GM18909 (cell line): ENCODE measurements around the gene NDUFC2.
"Not testable (repeated sequence)": the region's sequence is repeated elsewhere in the genome, so short reads cannot be mapped to it uniquely, and the experiment has no call there.

Experiments
- ATAC-seq: cut with Tn5 transposase; IDR thresholded peaks from one replicate; pipeline ENCODE4 v1.9.1; 2021; ENCODE audit warnings: mild to moderate bottlenecking; ENCODE audit not compliant: unreplicated experiment, poor library complexity

NDUFC2 gene

DNA sequence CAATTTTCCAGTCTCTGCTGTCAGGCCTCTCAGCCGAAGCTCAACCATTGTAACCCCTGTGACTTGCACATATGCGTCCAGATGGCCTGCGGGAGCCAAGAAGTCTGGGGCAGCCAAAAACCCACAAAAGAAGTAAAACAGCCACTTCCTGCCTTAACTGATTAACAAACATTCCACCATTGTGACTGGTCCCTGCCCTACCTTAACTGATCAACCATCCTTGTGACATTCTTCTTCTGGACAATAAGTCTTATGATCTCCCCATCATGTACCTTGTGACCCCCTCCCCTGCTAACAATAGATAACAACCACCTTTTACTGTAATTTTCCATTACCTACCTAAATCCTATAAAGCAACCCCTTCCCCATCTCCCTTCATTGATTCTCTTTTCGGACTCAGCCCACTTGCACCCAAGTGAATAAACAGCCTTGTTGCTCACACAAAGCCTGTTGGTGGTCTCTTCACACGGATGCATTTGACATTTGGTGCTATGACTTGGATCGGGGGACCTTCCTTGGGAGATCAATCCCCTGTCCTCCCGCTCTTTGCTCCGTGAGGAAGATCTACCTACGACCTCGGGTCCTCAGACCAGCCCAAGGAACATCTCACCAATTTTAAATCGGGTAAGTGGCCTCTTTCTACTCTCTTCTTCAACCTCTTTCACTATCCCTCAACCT is 1.3 kb upstream of the NDUFC2 start:
- ATAC-seq = no peak

DNA sequence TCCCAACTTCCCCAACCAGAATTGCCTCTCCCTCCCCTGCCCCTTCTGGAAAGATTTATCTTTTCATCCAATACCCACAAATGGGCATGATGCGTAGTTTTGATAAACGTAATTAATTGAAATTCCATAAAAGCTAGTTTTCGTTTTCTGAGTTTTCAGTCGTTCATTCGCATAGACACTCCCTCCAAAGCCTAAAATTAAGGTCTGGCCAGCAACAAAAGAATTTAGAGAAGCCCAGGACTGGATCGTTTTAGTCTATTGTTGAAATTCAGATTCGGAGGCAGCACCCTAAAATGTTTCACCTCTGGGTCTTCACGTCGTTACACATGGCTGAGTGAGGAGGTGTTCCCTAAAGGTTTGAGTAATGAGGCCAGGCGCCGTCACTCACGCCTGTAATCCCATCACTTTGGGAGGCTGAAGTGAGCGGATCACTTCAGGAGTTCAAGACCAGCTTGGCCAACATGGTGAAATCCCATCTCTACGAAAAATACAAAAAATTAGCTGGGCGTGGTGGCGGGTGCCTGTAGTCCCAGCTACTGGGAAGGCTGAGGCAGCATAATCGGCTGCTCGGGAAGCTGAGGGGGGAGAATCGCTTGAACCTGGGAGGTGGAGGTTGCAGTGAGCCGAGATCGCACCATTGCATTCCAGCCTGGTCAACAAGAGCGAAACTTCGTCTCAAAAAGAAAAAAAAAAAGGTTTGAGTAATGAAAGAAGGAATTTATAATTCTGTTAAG is 589 bp upstream of the NDUFC2 start:
- ATAC-seq = no peak

GRCh38 chr11:78078218-78079167 is 1.2 kb downstream of the NDUFC2 start:
- no peak for ATAC-seq

DNA sequence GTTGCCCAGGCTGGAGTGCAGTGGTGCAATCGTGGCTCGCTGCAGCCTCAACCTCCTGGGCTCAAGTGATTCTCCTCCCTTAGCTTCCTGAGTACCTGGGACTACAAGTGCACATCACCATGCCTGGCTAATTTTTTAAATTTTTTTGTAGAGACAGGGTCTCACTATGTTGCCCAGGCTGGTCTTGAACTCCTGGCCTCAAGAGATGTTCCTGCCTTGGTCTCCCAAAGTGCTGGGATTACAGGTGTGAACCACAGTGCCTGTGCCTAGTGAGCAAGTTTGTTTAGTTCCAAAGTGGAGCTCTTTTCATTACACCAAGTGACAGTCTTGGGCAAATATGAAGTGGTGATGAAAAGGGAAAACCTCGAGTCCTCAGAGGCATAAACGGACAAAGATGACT is 2.1 kb downstream of the NDUFC2 start:
- not testable (repeated sequence) for ATAC-seq

DNA sequence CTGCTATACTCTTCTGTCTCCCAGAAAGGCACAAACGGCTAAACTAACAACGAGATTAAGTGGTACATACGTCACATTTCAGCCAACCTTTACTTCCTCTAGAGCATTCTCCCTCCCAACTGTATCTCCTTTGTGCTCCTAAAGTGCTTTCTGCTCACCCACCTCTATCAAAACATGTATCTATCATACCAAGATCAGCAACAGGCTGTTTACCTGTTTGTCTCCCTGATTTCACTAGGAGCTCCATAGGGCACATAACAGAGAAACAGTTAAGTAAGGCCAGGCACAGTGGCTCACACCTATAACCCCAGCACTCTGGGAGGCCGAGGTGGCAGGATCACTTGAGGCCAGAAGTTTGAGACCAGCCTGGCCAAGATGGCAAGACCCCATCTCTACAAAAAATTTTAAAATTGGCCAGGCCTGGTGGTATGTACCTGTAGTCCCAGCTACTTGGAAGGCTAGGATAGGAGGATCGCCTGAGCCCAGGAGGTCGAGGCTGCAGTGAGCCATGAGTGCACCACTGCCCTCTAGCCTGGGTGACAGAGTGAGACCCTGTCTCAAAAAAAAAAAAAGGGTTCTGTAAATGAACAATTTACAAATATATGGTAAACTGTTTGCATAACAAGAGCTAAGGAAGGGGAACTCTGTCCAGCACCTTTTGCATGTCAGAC is 2.8 kb downstream of the NDUFC2 start:
- ATAC-seq = no peak

DNA sequence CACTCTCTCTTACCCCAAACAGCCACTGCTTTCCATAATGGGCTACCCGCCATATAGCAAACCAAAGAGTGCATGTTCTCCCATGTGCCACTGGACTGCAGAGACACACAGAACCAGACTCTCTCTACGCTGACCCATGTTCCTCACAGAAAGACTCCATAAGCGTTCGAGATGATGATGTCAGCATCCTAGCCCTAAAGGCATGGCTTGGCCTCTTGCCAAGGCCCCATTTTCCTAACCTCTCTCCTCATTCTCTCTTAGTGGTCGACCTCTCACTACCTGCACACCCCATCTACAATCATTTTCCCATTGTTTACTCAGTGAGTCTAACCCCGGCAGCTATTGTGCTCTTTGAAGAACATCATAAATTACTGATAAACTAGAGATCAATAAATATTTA is 4.9 kb downstream of the NDUFC2 start:
- no peak for ATAC-seq

DNA sequence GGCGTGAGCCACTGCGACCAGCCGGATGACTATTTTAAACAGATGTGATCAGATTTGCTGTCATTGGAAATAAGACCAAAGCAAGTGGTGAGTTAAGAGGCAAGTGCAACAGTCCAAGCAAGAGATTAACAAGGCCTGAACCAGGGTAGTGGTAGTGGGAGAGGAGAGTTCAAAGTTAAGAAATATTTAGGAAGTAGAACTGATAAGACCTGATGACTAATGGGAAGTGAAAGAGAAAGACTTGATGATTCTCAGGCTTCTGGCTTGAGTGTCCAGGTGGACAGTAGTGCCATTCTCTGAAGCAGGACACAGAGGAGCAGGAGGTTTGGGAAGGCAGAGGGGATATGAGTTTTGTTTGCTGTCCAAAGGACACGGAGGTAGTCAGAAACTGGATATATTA is 7.2 kb downstream of the NDUFC2 start:
- no peak for ATAC-seq

- ATAC-seq = no peak
These were observed 7.9 kb downstream of the NDUFC2 start for GRCh38 chr11:78071717-78072116.

GRCh38 chr11:78070621-78071020 is 9.0 kb downstream of the NDUFC2 start:
- ATAC-seq = no peak

GRCh38 chr11:78069465-78069864 is 10.2 kb downstream of the NDUFC2 start:
- ATAC-seq = no peak

- ATAC-seq = no peak
These were observed 12.0 kb downstream of the NDUFC2 start for GRCh38 chr11:78067704-78068103.

- no peak for ATAC-seq
These were observed 13.2 kb downstream of the NDUFC2 start for GRCh38 chr11:78066471-78066870.

GRCh38 chr11:78065203-78065602 is 14.5 kb downstream of the NDUFC2 start:
- no peak for ATAC-seq

DNA sequence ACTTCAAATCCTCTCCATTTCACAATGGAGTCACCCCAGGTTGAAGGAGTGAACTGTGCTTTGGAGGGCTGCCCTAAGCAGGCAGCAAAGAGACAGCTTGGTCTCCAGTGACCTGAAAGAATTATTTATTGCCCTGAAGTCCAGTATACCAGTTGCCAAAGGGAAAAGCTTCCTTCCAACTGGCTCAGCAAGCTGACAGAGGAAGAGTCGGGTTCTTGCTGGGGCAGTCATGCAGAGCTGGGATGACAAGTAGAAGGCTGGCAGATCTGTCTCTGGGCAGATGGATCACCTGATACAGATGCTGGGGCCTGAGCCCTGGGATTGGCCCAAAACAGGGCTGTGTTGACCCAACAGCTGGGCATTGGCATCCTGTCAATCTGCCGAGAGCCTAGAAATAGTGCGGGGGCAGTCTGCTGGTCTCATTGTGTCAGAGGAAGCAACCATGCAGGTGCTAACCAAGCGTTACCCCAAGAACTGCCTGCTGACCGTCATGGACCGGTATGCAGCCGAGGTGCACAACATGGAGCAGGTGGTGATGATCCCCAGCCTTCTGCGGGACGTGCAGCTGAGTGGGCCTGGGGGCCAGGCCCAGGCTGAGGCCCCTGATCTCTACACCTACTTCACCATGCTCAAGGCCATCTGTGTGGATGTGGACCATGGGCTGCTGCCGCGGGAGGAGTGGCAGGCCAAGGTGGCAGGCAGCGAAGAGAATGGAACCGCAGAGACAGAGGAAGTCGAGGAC is 16.1 kb downstream of the NDUFC2 start, which contains the start of gene THRSP:
Gene THRSP (plus strand): TSS at position 422 of the 742 bp plus-strand sequence. CDS start 21 bp downstream, at position 443.
- ATAC-seq = no peak

GRCh38 chr11:78062671-78063070 is 17.0 kb downstream of the NDUFC2 start:
- no peak for ATAC-seq

GRCh38 chr11:78061921-78062311 is 17.7 kb downstream of the NDUFC2 start:
- ATAC-seq = no peak

DNA sequence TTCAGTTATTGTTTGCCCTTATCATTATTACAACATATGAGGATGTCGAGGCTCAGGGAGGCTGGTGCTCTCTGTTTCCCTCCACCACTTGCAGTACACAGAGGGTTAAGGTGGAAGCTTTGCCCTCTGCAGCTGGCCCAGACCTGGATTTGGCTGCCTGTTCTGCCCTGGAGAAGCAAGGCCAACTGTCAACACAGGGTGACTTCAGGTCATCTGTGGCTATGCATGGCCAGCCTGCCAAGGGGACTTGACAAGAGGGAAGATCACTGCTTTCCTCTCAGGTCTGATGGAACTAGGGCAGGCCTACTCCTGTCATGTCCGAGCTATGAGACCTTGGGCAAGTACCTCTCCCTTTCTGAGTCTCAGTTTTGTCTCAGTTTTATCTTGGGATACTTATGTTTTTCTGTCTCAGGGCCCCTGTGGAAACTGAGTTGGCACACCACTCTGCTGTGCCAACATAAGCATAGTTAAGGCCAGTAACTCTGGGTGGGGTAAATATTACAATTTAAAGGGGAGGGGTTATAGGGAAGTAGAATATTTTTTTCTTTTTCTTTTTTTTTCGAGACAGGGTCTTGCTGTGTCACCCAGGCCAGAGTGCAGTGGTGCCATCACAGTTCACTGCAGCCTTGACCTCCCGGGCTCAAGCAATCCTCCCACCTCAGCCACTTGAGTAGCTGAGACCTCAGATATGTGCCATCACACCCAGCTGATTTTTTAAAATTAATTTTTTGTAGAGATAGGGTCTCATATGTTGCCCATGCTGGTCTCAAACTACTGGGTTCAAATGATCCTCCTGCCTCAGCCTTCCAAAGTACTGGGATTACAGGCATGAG is 18.4 kb downstream of the NDUFC2 start:
- no peak for ATAC-seq

GRCh38 chr11:78060533-78060932 is 19.1 kb downstream of the NDUFC2 start:
- ATAC-seq = no peak
